Panc1 (cell line): ENCODE data around the gene APOBEC3G. TPM values are rescaled to one million over a fixed set of nuclear protein-coding genes. Genes with fewer than 3 reads are reported as not detected.
"Not testable (repeated sequence)": the region's sequence is repeated elsewhere in the genome, so short reads cannot be mapped to it uniquely, and the experiment has no call there.

Experiments
- ATAC-seq: fragments of 200-7000 bp; cut with Tn5 transposase; 2 replicates; pipeline ENCODE4 v1.9.1; 2020; ENCODE audit warnings: mild to moderate bottlenecking, moderate library complexity
- BruUV-seq: library from RNA; stranded (reverse); fragments of 400-500 nt; replicated peaks from 2 replicates; lab custom pipeline; 2021; lab: Mats Ljungman, UMichigan
- CTCF ChIA-PET: fragments of 300-600 bp; sonication (Branson Sonifier 250); formaldehyde crosslinking; loops from one replicate; lab custom pipeline; 2022; ENCODE audit warnings: antibody characterized with exemption; lab: Charles Lee
- POLR2A ChIA-PET: fragments of 300-600 bp; sonication (Branson Sonifier 250); formaldehyde crosslinking; loops from one replicate; lab custom pipeline; 2022; ENCODE audit warnings: antibody characterized with exemption; lab: Charles Lee
- DNase-seq: peaks from one replicate; pipeline ENCODE4 v3.0.0-alpha.2; 2010; ENCODE audit warnings: low read depth, low spot score
- H3K27ac ChIP-seq: 2 replicates; pipeline ENCODE4 v1.5.1; 2011; ENCODE audit warnings: mild to moderate bottlenecking, low read length, inconsistent platforms
- H3K27me3 ChIP-seq: fragments of 200-500 bp; sonication (Bioruptor generic); 2 replicates; pipeline ENCODE4 v1.6.0; 2014; ENCODE audit warnings: low read length, inconsistent platforms; ENCODE audit not compliant: control insufficient read depth, insufficient read depth
- H3K36me3 ChIP-seq: fragments of 200-500 bp; sonication (Bioruptor generic); 2 replicates; pipeline ENCODE4 v1.5.1; 2014; ENCODE audit warnings: inconsistent platforms, mild to moderate bottlenecking, low read length, moderate library complexity; ENCODE audit not compliant: control insufficient read depth, insufficient read depth
- H3K4me1 ChIP-seq: 2 replicates; pipeline ENCODE4 v1.5.1; 2011; ENCODE audit warnings: inconsistent platforms, mild to moderate bottlenecking, low read length, moderate library complexity; ENCODE audit not compliant: control insufficient read depth, insufficient read depth
- H3K4me3 ChIP-seq, 2 experiments: 2 replicates each; pipeline ENCODE4 v1.5.1; 2011 to 2012; ENCODE audit warnings: low read depth in 2 of 2, low read length in 2 of 2, mild to moderate bottlenecking in 2 of 2, inconsistent platforms in 1 of 2, moderate library complexity in 1 of 2
- H3K9me3 ChIP-seq: fragments of 200-500 bp; sonication (Bioruptor generic); 2 replicates; pipeline ENCODE4 v1.5.1; 2014; ENCODE audit warnings: low read depth, mild to moderate bottlenecking, inconsistent platforms, low read length, moderate library complexity; ENCODE audit not compliant: control insufficient read depth, insufficient read depth
- CTCF ChIP-seq: fragments of 450-650 bp; IDR thresholded peaks from 2 replicates; pipeline ENCODE4 v1.5.1; 2017; ENCODE audit warnings: mild to moderate bottlenecking
- POLR2AphosphoS5 ChIP-seq: IDR thresholded peaks from 2 replicates; pipeline ENCODE4 v1.6.1; 2012; ENCODE audit warnings: mild to moderate bottlenecking, low read depth, low read length, moderate library complexity
- SIN3A ChIP-seq: IDR thresholded peaks from 2 replicates; pipeline ENCODE4 v1.6.1; 2012; ENCODE audit warnings: low read depth, mild to moderate bottlenecking, low read length, moderate library complexity, borderline replicate concordance; ENCODE audit not compliant: insufficient read depth
- TCF7L2 ChIP-seq: IDR thresholded peaks from 2 replicates; pipeline ENCODE4 v1.6.1; 2011; ENCODE audit warnings: mild to moderate bottlenecking, low read depth, low read length, inconsistent platforms
- in situ Hi-C: cut with HindIII; loops from 2 replicates; pipeline ENCODE4 v1.10.0; 2016; ENCODE audit warnings: low sequenced_read_pairs, low pct_unique_long_range_greater_than_20kb
- intact Hi-C: fragments of 100-400 bp; cut with micrococcal nuclease; formaldehyde crosslinking; loops from one replicate; pipeline ENCODE4 v1.10.0; 2022; ENCODE audit not compliant: unreplicated experiment
- total RNA-seq: library from RNA; stranded (reverse); gene quantifications from one replicate; pipeline ENCODE4 v1.2.1, GENCODE V29; 2021; ENCODE audit not compliant: unreplicated experiment
- TF ChIP-seq, protein P1 (sequence below), 2 experiments: IDR thresholded peaks; 2 replicates each; pipeline ENCODE4 v1.6.1; 2011 to 2012; ENCODE audit warnings: low read depth in 2 of 2, control low read depth in 1 of 2, low read length in 1 of 2, mild to moderate bottlenecking in 1 of 2, moderate library complexity in 1 of 2; ENCODE audit not compliant: insufficient read depth in 1 of 2

The APOBEC3G gene
- total RNA-seq, 1 experiment from 2014 or later, result 4.8 TPM

DNA sequence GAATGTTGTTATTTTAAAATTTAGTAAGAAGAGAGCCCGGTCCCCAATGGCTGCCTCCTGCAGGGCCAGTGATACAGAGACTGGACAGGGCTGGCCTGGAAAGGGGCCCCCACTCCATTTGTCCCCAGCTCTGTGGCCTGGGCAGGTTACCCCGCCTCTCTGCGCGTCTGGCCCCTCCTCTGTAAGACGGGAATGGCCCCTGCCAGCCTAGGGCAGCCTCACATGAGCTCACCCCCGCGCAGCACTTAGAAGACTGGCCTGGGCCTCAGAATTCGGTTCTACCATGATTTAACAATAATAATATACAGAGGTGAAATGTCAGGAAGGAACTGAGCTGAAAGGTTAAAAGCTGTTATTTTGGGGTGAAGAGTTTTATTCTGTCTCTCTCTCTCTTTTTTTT lies 1.3 kb downstream of the APOBEC3G start:
- no TSS peak for BruUV-seq
- CTCF ChIA-PET, result no interaction called here
- H3K4me3 ChIP-seq, result no peak overlapping the region
- intact Hi-C loops, result no loop called here
- no peaks in the 10 kb centered on the region; the same call in 1 of the 2 replicates for H3K4me1 ChIP-seq
- DNase-seq (no peak), ATAC-seq (no peak)
- H3K27ac ChIP-seq, result no peak overlapping the region
- H3K9me3 ChIP-seq, result no peaks in the 10 kb centered on the region
- POLR2A ChIA-PET, result no interaction called here
- no peaks in the 10 kb centered on the region for H3K27me3 ChIP-seq
- H3K36me3 ChIP-seq, result no peaks in the 10 kb centered on the region
- TF ChIP-seq, protein P1, sequence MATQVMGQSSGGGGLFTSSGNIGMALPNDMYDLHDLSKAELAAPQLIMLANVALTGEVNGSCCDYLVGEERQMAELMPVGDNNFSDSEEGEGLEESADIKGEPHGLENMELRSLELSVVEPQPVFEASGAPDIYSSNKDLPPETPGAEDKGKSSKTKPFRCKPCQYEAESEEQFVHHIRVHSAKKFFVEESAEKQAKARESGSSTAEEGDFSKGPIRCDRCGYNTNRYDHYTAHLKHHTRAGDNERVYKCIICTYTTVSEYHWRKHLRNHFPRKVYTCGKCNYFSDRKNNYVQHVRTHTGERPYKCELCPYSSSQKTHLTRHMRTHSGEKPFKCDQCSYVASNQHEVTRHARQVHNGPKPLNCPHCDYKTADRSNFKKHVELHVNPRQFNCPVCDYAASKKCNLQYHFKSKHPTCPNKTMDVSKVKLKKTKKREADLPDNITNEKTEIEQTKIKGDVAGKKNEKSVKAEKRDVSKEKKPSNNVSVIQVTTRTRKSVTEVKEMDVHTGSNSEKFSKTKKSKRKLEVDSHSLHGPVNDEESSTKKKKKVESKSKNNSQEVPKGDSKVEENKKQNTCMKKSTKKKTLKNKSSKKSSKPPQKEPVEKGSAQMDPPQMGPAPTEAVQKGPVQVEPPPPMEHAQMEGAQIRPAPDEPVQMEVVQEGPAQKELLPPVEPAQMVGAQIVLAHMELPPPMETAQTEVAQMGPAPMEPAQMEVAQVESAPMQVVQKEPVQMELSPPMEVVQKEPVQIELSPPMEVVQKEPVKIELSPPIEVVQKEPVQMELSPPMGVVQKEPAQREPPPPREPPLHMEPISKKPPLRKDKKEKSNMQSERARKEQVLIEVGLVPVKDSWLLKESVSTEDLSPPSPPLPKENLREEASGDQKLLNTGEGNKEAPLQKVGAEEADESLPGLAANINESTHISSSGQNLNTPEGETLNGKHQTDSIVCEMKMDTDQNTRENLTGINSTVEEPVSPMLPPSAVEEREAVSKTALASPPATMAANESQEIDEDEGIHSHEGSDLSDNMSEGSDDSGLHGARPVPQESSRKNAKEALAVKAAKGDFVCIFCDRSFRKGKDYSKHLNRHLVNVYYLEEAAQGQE (IDR thresholded peaks at IDR 0.05; ENCODE audit: insufficient read depth in 1 of 2, low read depth in 2 of 2, low read length in 1 of 2), result no peak
- TF ChIP-seq POLR2AphosphoS5 (no peak), CTCF (no peak), SIN3A (no peak), TCF7L2 (no peak)
- in situ Hi-C loops, result no loop called here

- CTCF ChIA-PET, BruUV-seq, ATAC-seq, H3K4me1 ChIP-seq, H3K9me3 ChIP-seq, H3K27ac ChIP-seq, in situ Hi-C loops, intact Hi-C loops, H3K4me3 ChIP-seq, H3K27me3 ChIP-seq, H3K36me3 ChIP-seq, DNase-seq, POLR2A ChIA-PET: not testable (repeated sequence)
Measured at GRCh38 chr22:39079054-39079637, 2.1 kb downstream of the APOBEC3G start.

GRCh38 chr22:39080052-39080762 lies 3.1 kb downstream of the APOBEC3G start:
- H3K27ac ChIP-seq, result no peak overlapping the region
- CTCF ChIA-PET, result no interaction called here
- ATAC-seq, result no peak
- H3K4me3 ChIP-seq, result no peak overlapping the region
- TF ChIP-seq TCF7L2 (no peak), SIN3A (no peak), POLR2AphosphoS5 (no peak), CTCF (no peak)
- TF ChIP-seq, protein P1 (IDR thresholded peaks at IDR 0.05; ENCODE audit: insufficient read depth in 1 of 2, low read depth in 2 of 2, low read length in 1 of 2), result no peak
- no peaks in the 10 kb centered on the region for H3K27me3 ChIP-seq
- H3K36me3 ChIP-seq, result no peaks in the 10 kb centered on the region
- H3K4me1 ChIP-seq, result no peaks in the 10 kb centered on the region; the same call in 1 of the 2 replicates
- DNase-seq, result no peak
- intact Hi-C loops, result no loop called here
- no peaks in the 10 kb centered on the region for H3K9me3 ChIP-seq
- POLR2A ChIA-PET, result no interaction called here
- in situ Hi-C loops, result no loop called here
- no TSS peak for BruUV-seq
